K562 (cell line): ENCODE data around the gene RHOF. TPM values are rescaled to one million over a fixed set of nuclear protein-coding genes. Genes with fewer than 3 reads are reported as not detected.

Experiments used
- CEBPZ ChIP-seq: fragments of 150-350 bp; IDR thresholded peaks from 2 replicates; pipeline ENCODE4 v1.6.1; 2014; ENCODE audit warnings: low read depth, mild to moderate bottlenecking, low read length, borderline replicate concordance
- CHAMP1 ChIP-seq: fragments of 450-650 bp; IDR thresholded peaks from 2 replicates; pipeline ENCODE4 v1.6.1; 2016; ENCODE audit warnings: mild to moderate bottlenecking
- CHD7 ChIP-seq: fragments of 200-600 bp; sonication (generic); IDR thresholded peaks from one replicate; pipeline ENCODE4 v1.6.1; 2012; ENCODE audit warnings: mild to moderate bottlenecking, low read depth, low read length, inconsistent platforms
- ID3 ChIP-seq, 2 experiments: fragments of 250-450 bp in 1 of 2; fragments of 450-650 bp in 1 of 2; sonication (Bioruptor Pico) in 1 of 2; IDR thresholded peaks; 2 replicates each; pipeline versions ENCODE4 v1.6.1 to v1.8.0; 2016 to 2021; ENCODE audit warnings: mild to moderate bottlenecking in 2 of 2, moderate library complexity in 2 of 2, missing compliant biosample characterization in 1 of 2, missing genetic modification characterization in 1 of 2
- KLF16 ChIP-seq: IDR thresholded peaks from 2 replicates; pipeline ENCODE4 v1.6.1; 2016; ENCODE audit warnings: antibody characterized with exemption
- THAP7 ChIP-seq: fragments of 250-450 bp; sonication (Bioruptor Pico); IDR thresholded peaks from 2 replicates; pipeline ENCODE4 v1.5.0; 2021
- WHSC1 ChIP-seq: IDR thresholded peaks from one replicate; pipeline ENCODE4 v1.6.1; 2012; ENCODE audit warnings: low read length, control low read depth, inconsistent platforms
- polyA plus RNA-seq, 8 experiments: library from polyadenylated mRNA; depleted of rRNA in 4 of 8; stranded (reverse) in 5 of 8; unstranded in 3 of 8; fragments of >200 nt; fragmentation: Nextera tagmentation in 2 of 8; fragmentation: Illumina TruSeq in 1 of 8; extraction: Ambion mirVana in 2 of 8; extraction: Trizol in 1 of 8; gene quantifications; 2 replicates each; pipeline versions ENCODE4 v1.2.1 to v1.2.3, GENCODE V29; 2011 to 2014; ENCODE audit warnings: inconsistent platforms in 1 of 8, missing spikeins in 1 of 8
- total RNA-seq, 7 experiments: library from RNA; depleted of rRNA in 6 of 7; stranded (reverse); fragments of >200 nt in 6 of 7; fragmentation: Illumina TruSeq in 2 of 7; extraction: Trizol in 2 of 7; gene quantifications; 2 replicates each; pipeline versions ENCODE4 v1.2.1 to v1.2.3, GENCODE V29; 2011 to 2021; ENCODE audit warnings: low replicate concordance in 1 of 7

RHOF gene
- total and polyA plus RNA-seq, 9 of the 15 experiments (the other 6 are each of a cell fraction or from before 2014, with no cell fraction given): 0.13 to 10.1 (median 4.0) TPM

GRCh38 chr12:121799156-121799841 lies 5.8 kb upstream of the RHOF start (continued):
- TF ChIP-seq CHAMP1: no peak
- TF ChIP-seq CHD7: no peak
- no peak for TF ChIP-seq CEBPZ
- no peak for TF ChIP-seq WHSC1
- no peak for TF ChIP-seq THAP7 (CRISPR knock-in tag)
- TF ChIP-seq ID3 (CRISPR knock-in tag; IDR thresholded peaks at IDR 0.05): no peak
- no peak for TF ChIP-seq ID3 (tag; IDR thresholded peaks at IDR 0.05)
- TF ChIP-seq KLF16: no peak
